GM21447 (cell line): ENCODE results near the gene GRID1.

Source experiments
- ATAC-seq: cut with Tn5 transposase; IDR thresholded peaks from one replicate; pipeline ENCODE4 v1.9.1; 2021; ENCODE audit not compliant: unreplicated experiment

Gene GRID1

GRCh38 chr10:85645926-85646711 is 720.5 kb downstream of the GRID1 start:
- ATAC-seq: no peak

GRCh38 chr10:85645053-85645452 is 721.5 kb downstream of the GRID1 start:
- ATAC-seq: no peak

GRCh38 chr10:85643845-85644525 is 722.6 kb downstream of the GRID1 start:
- ATAC-seq: no peak

GRCh38 chr10:85643171-85643844 is 723.3 kb downstream of the GRID1 start:
- no peak for ATAC-seq

- no peak for ATAC-seq
These were observed 724.0 kb downstream of the GRID1 start for GRCh38 chr10:85642421-85643170.

GRCh38 chr10:85642082-85642420 is 724.5 kb downstream of the GRID1 start:
- no peak for ATAC-seq

GRCh38 chr10:85641479-85642009 is 725.1 kb downstream of the GRID1 start:
- ATAC-seq: no peak

GRCh38 chr10:85638797-85639196 is 727.8 kb downstream of the GRID1 start:
- ATAC-seq: no peak

GRCh38 chr10:85635650-85636049 is 730.9 kb downstream of the GRID1 start:
- no peak for ATAC-seq

- no peak for ATAC-seq
These were observed 742.1 kb downstream of the GRID1 start for GRCh38 chr10:85624511-85624910.

- no peak for ATAC-seq
These were observed 742.8 kb downstream of the GRID1 start for GRCh38 chr10:85623758-85624157.

- ATAC-seq: no peak
These were observed 743.3 kb downstream of the GRID1 start for GRCh38 chr10:85623342-85623741.

- ATAC-seq: no peak
These were observed 744.2 kb downstream of the GRID1 start for GRCh38 chr10:85622425-85622824.

- no peak for ATAC-seq
These were observed 745.0 kb downstream of the GRID1 start for GRCh38 chr10:85621562-85621961.

GRCh38 chr10:85620807-85621206 is 745.8 kb downstream of the GRID1 start:
- no peak for ATAC-seq

GRCh38 chr10:85619832-85620231 is 746.8 kb downstream of the GRID1 start:
- ATAC-seq: no peak

- ATAC-seq: no peak
These were observed 747.8 kb downstream of the GRID1 start for GRCh38 chr10:85618841-85619240.

GRCh38 chr10:85617751-85618546 is 748.6 kb downstream of the GRID1 start:
- ATAC-seq: no peak

- ATAC-seq: no peak
These were observed 751.0 kb downstream of the GRID1 start for GRCh38 chr10:85615556-85615955.

GRCh38 chr10:85614981-85615380 is 751.6 kb downstream of the GRID1 start:
- ATAC-seq: no peak
